Non-pigmented ciliary epithelial cell (primary cell): ENCODE results near the gene PLXNA4.

Source experiments
- DNase-seq: peaks from one replicate; pipeline ENCODE4 v3.0.0-alpha.2; 2010; ENCODE audit warnings: low read depth

PLXNA4 gene

GRCh38 chr7:132242192-132242812, 334.0 kb downstream of the PLXNA4 start:
- no peak for DNase-seq

- no peak for DNase-seq
These were observed 335.3 kb downstream of the PLXNA4 start for GRCh38 chr7:132240821-132241422.

GRCh38 chr7:132240262-132240661, 336.0 kb downstream of the PLXNA4 start:
- DNase-seq: no peak

GRCh38 chr7:132239422-132239994, 336.8 kb downstream of the PLXNA4 start:
- DNase-seq: no peak

- no peak for DNase-seq
These were observed 341.6 kb downstream of the PLXNA4 start for GRCh38 chr7:132234711-132235110.

GRCh38 chr7:132232406-132232805, 343.9 kb downstream of the PLXNA4 start:
- DNase-seq: no peak

GRCh38 chr7:132230462-132230861, 345.8 kb downstream of the PLXNA4 start:
- DNase-seq: no peak

GRCh38 chr7:132228240-132228639, 348.0 kb downstream of the PLXNA4 start:
- DNase-seq: no peak

- no peak for DNase-seq
These were observed 349.3 kb downstream of the PLXNA4 start for GRCh38 chr7:132226957-132227290.

- DNase-seq: no peak
These were observed 350.0 kb downstream of the PLXNA4 start for GRCh38 chr7:132226046-132226956.

GRCh38 chr7:132225216-132226030, 350.8 kb downstream of the PLXNA4 start:
- no peak for DNase-seq

GRCh38 chr7:132221356-132221755, 354.9 kb downstream of the PLXNA4 start:
- no peak for DNase-seq

GRCh38 chr7:132220060-132220459, 356.2 kb downstream of the PLXNA4 start:
- DNase-seq: no peak

GRCh38 chr7:132218876-132219275, 357.4 kb downstream of the PLXNA4 start:
- DNase-seq: no peak

GRCh38 chr7:132216847-132217525, 359.3 kb downstream of the PLXNA4 start:
- no peak for DNase-seq

- no peak for DNase-seq
These were observed 361.8 kb downstream of the PLXNA4 start for GRCh38 chr7:132214452-132214851.

- no peak for DNase-seq
These were observed 362.7 kb downstream of the PLXNA4 start for GRCh38 chr7:132213583-132213982.

- DNase-seq: no peak
These were observed 364.3 kb downstream of the PLXNA4 start for GRCh38 chr7:132211971-132212370.

GRCh38 chr7:132210821-132211220, 365.4 kb downstream of the PLXNA4 start:
- no peak for DNase-seq

GRCh38 chr7:132207782-132208181, 368.5 kb downstream of the PLXNA4 start:
- no peak for DNase-seq

GRCh38 chr7:132207211-132207610, 369.1 kb downstream of the PLXNA4 start:
- no peak for DNase-seq
